Adipose tissue (tissue), 3 donors: ENCODE measurements around the gene FOXC2. TPM values are rescaled to one million over a fixed set of nuclear protein-coding genes. Genes with fewer than 3 reads are reported as not detected.

Experiments used
- H3K27ac ChIP-seq: one replicate; pipeline ENCODE4 v1.5.1; 2013; ENCODE audit warnings: low read depth, low read length
- WGBS, 3 donors: extraction: QIAGEN DNeasy Blood & Tissue Kit; methylation state at CpG; one replicate each; pipeline ENCODE4 v1.1.7; 2013; 5-methylcytosine and 5-hydroxymethylcytosine counted together
- polyA plus RNA-seq, 3 donors: library from polyadenylated mRNA; stranded (reverse); fragments of 200-250 nt; gene quantifications; one replicate each; pipeline ENCODE4 v1.2.3, GENCODE V29; 2013
- donor health status: healthy with polysubstance abuse.
- donor health status: Bipolar disorder and iron deficiency.
- donor health status: healthy.

The FOXC2 gene
- polyA plus RNA-seq, 3 donors = 0.08 to 1.0 (median 0.90) TPM

GRCh38 chr16:86550281-86550680 lies 16.3 kb upstream of the FOXC2 start:
- WGBS, 3 donors = 96 to 97% (median 97%) methylated on average over 5 of the region's 5 CpGs
- no peak overlapping the region for H3K27ac ChIP-seq

GRCh38 chr16:86553356-86553755 lies 13.3 kb upstream of the FOXC2 start:
- no peak overlapping the region for H3K27ac ChIP-seq
- WGBS, 3 donors = 96 to 97% (median 96%) methylated on average over 22 of the region's 22 CpGs

DNA sequence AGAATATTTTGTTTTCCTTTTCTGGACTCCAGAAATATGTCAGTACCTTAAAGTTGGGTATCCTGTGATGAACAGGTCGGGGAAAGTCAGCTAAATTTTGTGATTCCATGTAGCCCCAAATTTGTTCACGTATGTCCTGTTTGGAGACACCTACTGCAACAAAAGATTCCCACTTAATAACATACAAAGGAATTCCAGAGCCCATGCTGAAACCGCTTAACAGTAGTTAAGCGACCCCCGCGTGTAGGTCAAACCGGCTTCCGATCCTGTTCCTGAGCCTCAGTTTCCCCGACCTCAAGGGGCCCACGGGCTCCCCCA lies 12.1 kb upstream of the FOXC2 start:
- 6 to 7% (median 7%) methylated on average over 10 of the region's 10 CpGs for WGBS, 3 donors

DNA sequence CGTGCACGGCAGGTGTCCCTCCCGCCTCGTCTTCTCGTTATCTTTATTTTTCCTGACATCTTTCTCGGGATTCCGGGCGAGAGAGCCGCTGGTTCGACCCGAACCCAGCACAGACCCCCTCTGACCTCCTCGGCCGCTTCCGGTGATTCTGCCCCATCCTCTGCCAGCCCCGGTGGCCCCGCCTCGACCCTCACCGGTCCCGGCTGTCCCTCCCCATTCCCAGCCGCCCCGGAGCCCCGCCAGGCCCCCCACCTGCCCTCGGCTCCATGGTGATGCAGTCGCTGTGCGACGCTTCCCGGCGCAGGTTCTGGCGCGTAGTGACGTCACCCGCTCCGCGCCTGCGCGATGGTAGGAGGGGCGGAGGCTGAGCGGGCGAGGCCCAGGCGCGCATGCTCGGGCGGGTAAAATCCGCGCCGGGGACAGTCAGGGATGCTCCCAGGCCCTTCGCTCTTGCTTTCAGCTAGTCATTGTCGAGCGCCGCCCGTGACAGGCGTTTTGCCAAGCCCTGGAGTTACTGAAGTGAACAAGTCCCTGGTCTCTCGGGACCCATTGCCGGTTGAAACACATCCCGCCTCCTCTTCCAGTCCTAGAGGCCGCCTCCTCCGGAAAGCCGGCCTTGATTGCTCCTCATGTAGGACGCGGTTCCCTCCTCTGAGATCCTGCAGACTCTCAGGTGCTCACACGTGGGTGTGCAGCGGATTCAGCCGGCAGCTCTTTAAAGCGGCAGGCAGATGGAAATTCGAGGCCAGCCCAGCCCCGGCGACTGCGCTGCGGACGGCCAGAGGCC lies 11.5 kb upstream of the FOXC2 start, which contains the start of gene MTHFSD:
Gene MTHFSD, minus strand, starts transcription at position 319 of the 787 bp plus-strand sequence. Its CDS starts 51 bp downstream, at position 268.
- WGBS, 3 donors = 2 to 5% (median 4%) methylated on average over 65 to 70 of the region's 70 CpGs

More for the DNA sequence above, 12.1 kb upstream of the FOXC2 start:
- H3K27ac ChIP-seq = no peak overlapping the region

GRCh38 chr16:86555704-86556075 lies 10.9 kb upstream of the FOXC2 start:
- no peak overlapping the region for H3K27ac ChIP-seq
- WGBS, 3 donors = 19 to 36% (median 31%) methylated on average over 17 of the region's 17 CpGs

More for the DNA sequence above, 11.5 kb upstream of the FOXC2 start, which contains the start of gene MTHFSD:
- H3K27ac ChIP-seq = no peak within 1 kb of the TSS

DNA sequence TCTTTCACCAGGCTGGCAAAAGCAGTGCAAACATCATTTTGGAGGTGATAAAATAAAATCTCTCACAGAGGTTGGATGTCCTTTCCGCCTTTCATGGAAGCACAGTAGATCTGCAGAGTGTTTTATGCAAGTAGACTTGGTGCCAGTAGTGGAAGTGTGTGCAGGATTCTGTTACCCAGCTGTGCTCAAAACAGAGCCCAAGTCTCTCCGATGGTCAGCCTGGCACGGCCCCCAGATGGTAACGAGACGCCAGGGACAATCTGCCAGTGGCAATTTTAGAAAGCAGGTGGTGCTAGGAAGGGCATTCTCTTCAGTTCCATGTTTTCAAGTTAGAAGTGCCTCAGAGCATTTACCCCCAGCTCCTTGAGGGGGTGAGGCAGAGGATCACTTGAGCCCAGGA lies 10.1 kb upstream of the FOXC2 start:
- 51 to 71% (median 70%) methylated on average over 5 of the region's 5 CpGs for WGBS, 3 donors

DNA sequence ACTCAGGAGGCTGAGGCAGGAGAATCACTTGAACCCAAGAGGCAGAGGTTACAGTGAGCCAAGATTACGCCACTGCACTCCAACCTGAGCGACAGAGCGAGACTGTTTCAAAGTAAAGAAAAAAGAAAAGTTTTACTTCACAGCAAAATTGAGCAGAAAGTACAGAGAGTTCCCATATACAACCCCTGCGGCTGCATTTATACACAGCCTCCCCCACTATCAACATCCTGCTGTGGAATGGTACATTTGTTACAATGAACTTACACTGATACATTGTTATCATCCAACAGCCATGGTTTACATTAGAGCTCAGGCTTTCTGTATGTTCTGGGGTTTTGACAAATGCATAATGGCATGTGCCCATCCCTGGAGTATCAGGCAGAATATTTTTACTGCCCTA lies 9.0 kb upstream of the FOXC2 start:
- WGBS, 3 donors = 75 to 82% (median 77%) methylated on average over 4 of the region's 4 CpGs
- H3K27ac ChIP-seq = no peak overlapping the region

More for the DNA sequence above, 10.1 kb upstream of the FOXC2 start:
- H3K27ac ChIP-seq = no peak overlapping the region

DNA sequence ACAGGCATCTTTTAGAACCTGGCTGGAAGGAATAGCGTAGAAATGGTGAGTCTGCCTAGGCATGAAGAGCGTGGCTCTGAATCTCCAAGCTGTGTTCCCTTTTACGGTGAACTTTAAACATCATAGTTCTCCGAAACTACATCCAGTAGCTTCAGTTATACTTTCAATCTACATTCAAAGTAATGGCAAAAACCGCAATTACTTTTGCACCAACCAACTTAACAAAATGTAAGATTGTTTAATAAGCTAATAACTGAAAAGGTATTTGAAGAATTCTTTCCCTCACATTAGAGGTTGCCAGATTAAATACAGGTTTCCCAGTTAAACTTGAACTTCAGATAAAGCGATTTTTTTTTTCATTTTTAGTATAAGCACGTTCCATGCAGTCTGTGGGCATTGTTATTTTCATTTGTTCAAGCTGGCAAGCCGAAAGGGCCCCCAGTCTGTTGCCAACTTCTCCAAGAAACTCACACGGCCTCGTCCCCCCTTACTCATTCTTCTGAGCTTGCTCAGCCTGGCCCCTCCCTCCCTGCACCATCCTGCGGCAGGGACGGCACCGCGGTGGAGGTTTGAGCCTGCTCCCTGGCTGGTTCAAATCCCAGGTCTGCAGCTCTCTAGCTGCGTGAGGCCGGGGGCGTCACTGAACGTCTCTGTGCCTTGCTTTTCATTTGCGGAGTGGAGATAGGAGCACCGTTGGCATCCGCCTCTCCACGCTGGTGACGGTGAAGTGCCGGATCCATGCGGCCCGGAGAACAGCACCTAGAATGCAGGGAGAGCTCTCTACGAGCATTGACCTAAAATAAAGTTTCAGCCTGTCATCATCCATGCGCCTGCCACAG lies 8.1 kb upstream of the FOXC2 start:
- H3K27ac ChIP-seq = no peak overlapping the region
- 69 to 74% (median 72%) methylated on average over 28 of the region's 28 CpGs for WGBS, 3 donors

- 82 to 86% (median 84%) methylated on average over 7 to 9 of the region's 9 CpGs for WGBS, 3 donors
- H3K27ac ChIP-seq = no peak overlapping the region
These were observed 6.8 kb upstream of the FOXC2 start for GRCh38 chr16:86559802-86560305.

DNA sequence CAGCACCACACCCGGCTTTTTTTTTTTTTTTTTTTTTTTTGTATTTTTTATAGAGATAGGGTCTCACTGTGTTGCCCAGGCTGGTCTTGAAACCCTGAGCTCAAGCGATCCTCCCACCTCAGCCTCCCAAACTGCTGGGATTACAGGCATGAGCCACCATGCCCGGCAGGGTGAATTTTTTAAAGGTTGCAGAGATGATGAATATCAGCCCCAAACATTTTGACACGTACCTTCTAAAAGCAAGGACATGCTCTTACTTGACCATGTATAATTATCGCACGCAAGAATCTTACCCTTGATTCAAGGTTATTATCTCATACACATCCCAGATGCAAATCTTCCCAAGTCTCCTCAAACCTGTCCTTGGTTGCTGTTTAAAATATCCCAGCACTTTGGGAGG lies 4.3 kb upstream of the FOXC2 start:
- H3K27ac ChIP-seq = no peak overlapping the region
- WGBS, 3 donors = 63 to 92% (median 83%) methylated on average over 6 of the region's 6 CpGs

GRCh38 chr16:86563469-86564345 lies 2.9 kb upstream of the FOXC2 start:
- no peak overlapping the region for H3K27ac ChIP-seq
- 0 to 2% (median 1%) methylated on average over 41 of the region's 41 CpGs for WGBS, 3 donors

DNA sequence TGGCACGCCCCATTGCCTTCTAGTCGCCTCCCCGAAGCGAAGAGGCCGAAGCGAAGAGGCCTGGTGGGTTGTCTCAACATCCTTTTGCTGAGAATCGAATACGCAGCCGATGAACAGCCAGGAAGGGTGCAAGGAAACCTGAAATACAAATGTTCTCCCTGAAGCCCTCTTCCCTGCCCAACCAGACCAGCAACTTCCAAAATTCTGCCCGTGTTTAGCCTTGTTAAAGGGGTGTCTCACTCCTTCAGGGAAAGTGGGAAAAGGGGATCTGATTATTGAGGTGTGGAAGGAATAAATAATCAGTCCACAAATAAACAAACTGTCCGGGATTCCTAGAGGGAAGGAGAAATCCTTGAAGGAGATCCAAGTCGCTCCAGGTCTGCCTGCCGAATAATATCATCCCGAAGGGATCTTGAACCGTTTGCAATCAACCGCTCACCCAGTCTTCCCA lies 1.4 kb upstream of the FOXC2 start:
- WGBS, 3 donors = 24 to 45% (median 43%) methylated on average over 16 of the region's 16 CpGs
- no peak overlapping the region for H3K27ac ChIP-seq

DNA sequence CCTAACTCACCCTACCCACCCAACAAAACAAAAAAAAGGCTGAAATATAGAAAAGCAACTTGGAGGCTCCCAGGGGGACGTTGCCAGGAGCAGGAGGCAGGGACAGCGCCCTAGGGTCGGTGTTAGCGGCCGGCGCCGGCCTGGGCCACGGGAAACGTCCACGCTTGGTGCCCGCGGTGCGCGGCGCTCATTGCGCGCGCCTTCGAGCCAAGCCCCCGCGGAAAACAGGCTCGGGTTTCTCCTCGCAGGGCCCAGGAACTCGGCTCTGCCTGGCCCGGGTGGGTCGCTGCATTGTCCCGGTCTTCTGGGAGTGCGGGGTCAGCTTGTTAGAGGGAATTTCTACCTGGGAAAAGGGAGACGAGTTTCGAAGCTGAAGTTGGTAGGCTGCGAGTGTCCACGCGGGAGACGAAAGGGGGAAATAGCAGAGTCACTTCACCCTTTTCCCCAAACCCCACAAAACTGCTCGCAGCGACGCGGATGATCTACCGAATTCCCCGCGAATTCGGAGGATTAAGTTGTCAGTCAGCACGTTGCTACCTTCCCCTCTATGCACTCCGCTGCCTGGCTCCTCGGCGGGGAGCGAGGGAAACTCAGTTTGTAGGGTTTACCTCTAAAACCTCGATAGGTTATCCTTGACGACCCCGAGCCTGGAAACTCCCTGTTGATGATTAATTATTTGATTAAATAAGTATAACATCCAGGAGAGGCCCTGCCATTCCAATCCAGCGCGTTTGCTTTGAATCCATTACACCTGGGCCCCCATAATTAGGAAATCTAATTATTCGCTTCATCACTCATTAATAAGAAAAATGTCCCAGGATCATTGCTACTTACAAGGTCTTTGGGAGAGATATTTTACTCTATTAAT lies 751 bp upstream of the FOXC2 start:
- H3K27ac ChIP-seq = no peak overlapping the region
- 9 to 10% (median 10%) methylated on average over 53 of the region's 53 CpGs for WGBS, 3 donors

DNA sequence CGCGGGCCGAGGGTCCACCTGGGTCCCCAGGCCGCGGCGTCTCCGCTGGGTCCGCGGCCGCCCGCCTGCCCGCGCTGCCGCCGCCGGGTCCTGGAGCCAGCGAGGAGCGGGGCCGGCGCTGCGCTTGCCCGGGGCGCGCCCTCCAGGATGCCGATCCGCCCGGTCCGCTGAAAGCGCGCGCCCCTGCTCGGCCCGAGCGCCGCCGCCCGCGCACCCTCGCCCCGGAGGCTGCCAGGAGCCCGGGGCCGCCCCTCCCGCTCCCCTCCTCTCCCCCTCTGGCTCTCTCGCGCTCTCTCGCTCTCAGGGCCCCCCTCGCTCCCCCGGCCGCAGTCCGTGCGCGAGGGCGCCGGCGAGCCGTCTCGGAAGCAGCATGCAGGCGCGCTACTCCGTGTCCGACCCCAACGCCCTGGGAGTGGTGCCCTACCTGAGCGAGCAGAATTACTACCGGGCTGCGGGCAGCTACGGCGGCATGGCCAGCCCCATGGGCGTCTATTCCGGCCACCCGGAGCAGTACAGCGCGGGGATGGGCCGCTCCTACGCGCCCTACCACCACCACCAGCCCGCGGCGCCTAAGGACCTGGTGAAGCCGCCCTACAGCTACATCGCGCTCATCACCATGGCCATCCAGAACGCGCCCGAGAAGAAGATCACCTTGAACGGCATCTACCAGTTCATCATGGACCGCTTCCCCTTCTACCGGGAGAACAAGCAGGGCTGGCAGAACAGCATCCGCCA lies 504 bp downstream of the FOXC2 start:
- H3K27ac ChIP-seq = no peak overlapping the region

GRCh38 chr16:86567701-86568581 lies 1.3 kb downstream of the FOXC2 start:
- 1 to 3% (median 3%) methylated on average over 77 to 115 of the region's 116 CpGs for WGBS, 3 donors
- H3K27ac ChIP-seq = no peak overlapping the region

More for the DNA sequence above, 504 bp downstream of the FOXC2 start:
- WGBS, 3 donors = 1 to 2% (median 2%) methylated on average over 57 to 88 of the region's 88 CpGs
